Neural crest cell (in vitro differentiated cells): ENCODE data around the gene UNC45B. TPM values are rescaled to one million over a fixed set of nuclear protein-coding genes. Genes with fewer than 3 reads are reported as not detected.

Experiments
- DNase-seq: peaks from one replicate; pipeline ENCODE4 v3.0.0; 2021; ENCODE audit warnings: low read depth, mixed read lengths, low spot score
- H3K27ac Mint-ChIP-seq: one replicate; pipeline ENCODE4 v1.8.0; 2021; ENCODE audit warnings: mild to moderate bottlenecking, mixed read lengths; ENCODE audit not compliant: unreplicated experiment
- H3K27me3 Mint-ChIP-seq: 2 replicates; pipeline ENCODE4 v1.8.0; 2021; ENCODE audit warnings: low read depth, mild to moderate bottlenecking, mixed read lengths
- H3K36me3 Mint-ChIP-seq: 2 replicates; pipeline ENCODE4 v1.8.0; 2021; ENCODE audit warnings: low read depth, mild to moderate bottlenecking, mixed read lengths
- H3K4me1 Mint-ChIP-seq: 2 replicates; pipeline ENCODE4 v1.8.0; 2021; ENCODE audit warnings: mixed read lengths
- H3K4me3 Mint-ChIP-seq: one replicate; pipeline ENCODE4 v1.8.0; 2021; ENCODE audit warnings: mild to moderate bottlenecking, mixed read lengths
- H3K9me3 Mint-ChIP-seq: 2 replicates; pipeline ENCODE4 v1.8.0; 2021; ENCODE audit warnings: mixed read lengths
- CTCF ChIP-seq: fragments of 200-600 bp; sonication (generic); conservative IDR thresholded peaks from 2 replicates; pipeline ENCODE4 v1.5.0; 2021; ENCODE audit warnings: antibody characterized with exemption, mild to moderate bottlenecking
- long read RNA-seq: library from polyadenylated mRNA; unstranded; transcript quantifications from one replicate; pipeline ENCODE4 v2.0.0, GENCODE V29; 2020
- total RNA-seq: library from RNA; stranded (reverse); gene quantifications from 2 replicates; pipeline ENCODE4 v1.2.1, GENCODE V29; 2021

Gene UNC45B
- total RNA-seq: not detected in 2 replicates
- long read RNA-seq: 0 reads

- H3K27ac Mint-ChIP-seq: peak within 1 kb of the TSS; percentile 29
- peaks cover 4% of the 10 kb centered on the region for H3K27me3 Mint-ChIP-seq
Observed at GRCh38 chr17:35147375-35147905, at the start of gene UNC45B. Gene UNC45B, plus strand, starts transcription at chr17:35147817. Its CDS starts 447 bp downstream, at chr17:35148264.

GRCh38 chr17:35099908-35100307 lies 47.7 kb upstream of the UNC45B start:
- H3K36me3 Mint-ChIP-seq: peaks cover 3% of the 10 kb centered on the region
- no peak for DNase-seq
- H3K4me3 Mint-ChIP-seq: no peak overlapping the region
- no peaks in the 10 kb centered on the region for H3K4me1 Mint-ChIP-seq
- TF ChIP-seq CTCF: no peak
- no peaks in the 10 kb centered on the region for H3K9me3 Mint-ChIP-seq
- no peaks in the 10 kb centered on the region for H3K27me3 Mint-ChIP-seq
- H3K27ac Mint-ChIP-seq: no peak overlapping the region

More at GRCh38 chr17:35147375-35147905, at the start of gene UNC45B:
- no peaks in the 10 kb centered on the region for H3K36me3 Mint-ChIP-seq
- H3K9me3 Mint-ChIP-seq: no peaks in the 10 kb centered on the region
- no peak for DNase-seq
- no peak for TF ChIP-seq CTCF
- no peak within 1 kb of the TSS for H3K4me3 Mint-ChIP-seq
- no peaks in the 10 kb centered on the region for H3K4me1 Mint-ChIP-seq

- Mint-ChIP-seq H3K36me3 (peaks cover 7% of the 10 kb centered on the region), H3K27ac (no peak overlapping the region), H3K4me1 (no peaks in the 10 kb centered on the region), H3K27me3 (no peaks in the 10 kb centered on the region), H3K9me3 (no peaks in the 10 kb centered on the region), H3K4me3 (no peak overlapping the region)
- no peak for DNase-seq
- no peak for TF ChIP-seq CTCF
Observed at GRCh38 chr17:35101036-35101435, 46.6 kb upstream of the UNC45B start.

- DNase-seq: no peak
- Mint-ChIP-seq H3K4me3 (no peak overlapping the region), H3K27ac (no peak overlapping the region), H3K9me3 (no peaks in the 10 kb centered on the region), H3K4me1 (no peaks in the 10 kb centered on the region), H3K27me3 (no peaks in the 10 kb centered on the region), H3K36me3 (peaks cover 14% of the 10 kb centered on the region)
- no peak for TF ChIP-seq CTCF
Observed at GRCh38 chr17:35101725-35102124, 45.9 kb upstream of the UNC45B start.

GRCh38 chr17:35103271-35103670 lies 44.3 kb upstream of the UNC45B start:
- Mint-ChIP-seq H3K4me1 (no peaks in the 10 kb centered on the region), H3K9me3 (no peaks in the 10 kb centered on the region), H3K36me3 (peaks cover 12% of the 10 kb centered on the region), H3K27ac (no peak overlapping the region), H3K27me3 (no peaks in the 10 kb centered on the region), H3K4me3 (no peak overlapping the region)
- no peak for DNase-seq
- no peak for TF ChIP-seq CTCF
